Forelimb muscle (tissue), 1 donor: ENCODE measurements around the gene UTS2B. TPM values are rescaled to one million over a fixed set of nuclear protein-coding genes. Genes with fewer than 3 reads are reported as not detected.

Source experiments
- DNase-seq: peaks from one replicate; pipeline ENCODE4 v3.0.0-alpha.2; 2013; ENCODE audit warnings: low read depth
- polyA plus RNA-seq: library from polyadenylated mRNA; unstranded; fragments of 120-200 nt; gene quantifications from one replicate; pipeline ENCODE4 v1.2.1, GENCODE V29; 2013; ENCODE audit not compliant: insufficient read length

UTS2B gene, protein sequence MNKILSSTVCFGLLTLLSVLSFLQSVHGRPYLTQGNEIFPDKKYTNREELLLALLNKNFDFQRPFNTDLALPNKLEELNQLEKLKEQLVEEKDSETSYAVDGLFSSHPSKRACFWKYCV
- 0.14 TPM for polyA plus RNA-seq

DNA sequence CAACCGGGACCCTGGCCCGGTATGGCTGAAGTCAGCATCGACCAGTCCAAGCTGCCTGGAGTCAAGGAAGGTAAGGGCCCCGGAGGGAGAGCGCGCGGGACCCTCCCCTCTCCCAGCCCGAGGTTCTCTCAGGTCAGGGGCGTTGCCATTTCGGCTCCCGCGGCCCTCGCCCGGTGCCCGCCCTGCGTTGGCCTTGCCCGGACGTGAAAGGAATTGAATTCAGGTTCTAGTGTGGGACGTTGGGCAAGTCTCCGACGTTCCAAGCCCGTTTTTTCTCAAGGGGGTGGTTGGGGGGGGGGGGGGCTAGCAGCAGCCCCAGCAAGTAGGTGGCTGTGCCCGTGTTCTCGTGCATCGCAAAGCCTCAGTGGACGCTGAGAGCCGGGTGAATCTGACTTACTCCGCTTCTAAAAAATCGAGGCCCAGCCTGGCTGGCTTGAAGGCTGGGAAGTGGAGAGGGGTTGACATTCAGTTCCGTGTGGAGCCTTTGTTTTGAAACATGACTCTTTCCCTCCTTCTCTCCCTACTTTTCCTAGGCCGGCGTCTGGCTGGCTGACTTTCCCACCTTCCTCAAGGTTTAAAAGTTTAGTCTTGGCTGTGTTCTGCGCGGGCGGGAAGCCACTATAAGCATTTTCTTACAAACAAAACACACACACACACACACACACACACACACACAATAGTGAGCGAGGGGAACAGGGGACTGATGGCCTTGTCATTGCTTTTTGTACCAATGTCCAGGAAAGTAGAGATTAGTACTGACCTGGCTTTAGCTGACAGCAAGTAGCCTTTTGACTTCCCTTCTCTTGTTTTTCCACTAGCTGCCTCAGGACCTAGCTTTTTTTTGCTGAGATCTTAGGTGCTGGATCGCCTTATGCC, at the start of gene UTS2B:
TSS of gene UTS2B (minus strand) at position 873 of the 876 bp plus-strand sequence. CDS start 48,337 bp downstream, outside the sequence.
- DNase-seq, result no peak

DNA sequence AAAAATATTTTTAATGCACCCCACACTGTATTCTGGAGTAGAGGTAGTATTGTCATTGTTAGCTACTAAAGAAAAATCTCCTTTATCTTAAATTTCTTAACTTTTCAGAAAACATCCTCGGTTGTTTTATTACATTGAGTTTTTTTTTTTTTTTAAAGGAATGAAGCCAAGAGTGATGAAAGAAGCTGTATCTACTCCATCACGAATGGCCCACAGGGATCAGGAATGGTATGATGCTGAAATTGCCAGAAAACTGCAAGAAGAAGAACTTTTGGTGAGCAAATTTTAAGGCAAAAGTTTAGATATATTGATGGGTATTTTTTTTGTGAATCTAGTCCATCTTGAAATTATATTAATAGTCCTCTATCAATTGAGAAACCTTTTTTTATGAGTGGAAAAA, 49.7 kb upstream of the UTS2B start:
- DNase-seq, result no peak

DNA sequence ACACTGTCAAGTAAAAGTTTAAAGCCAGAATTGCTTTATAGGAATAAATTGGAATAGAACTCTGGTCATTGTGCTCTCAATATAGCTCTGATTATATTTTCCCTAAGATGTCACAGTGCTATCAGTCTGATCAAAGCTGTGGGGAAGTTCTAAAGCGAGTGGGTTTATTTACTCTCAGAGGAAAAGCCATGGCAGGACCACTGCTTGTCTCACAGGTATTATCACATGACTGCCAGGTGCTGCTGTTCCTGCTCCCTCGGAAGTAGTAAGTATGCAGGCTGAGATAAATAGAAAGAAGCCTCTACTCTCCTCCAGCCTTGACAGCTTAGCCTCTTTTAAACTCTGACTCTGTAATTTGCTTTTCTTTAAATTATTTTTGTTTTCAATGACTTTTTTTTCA, 49.1 kb upstream of the UTS2B start:
- no peak for DNase-seq

DNA sequence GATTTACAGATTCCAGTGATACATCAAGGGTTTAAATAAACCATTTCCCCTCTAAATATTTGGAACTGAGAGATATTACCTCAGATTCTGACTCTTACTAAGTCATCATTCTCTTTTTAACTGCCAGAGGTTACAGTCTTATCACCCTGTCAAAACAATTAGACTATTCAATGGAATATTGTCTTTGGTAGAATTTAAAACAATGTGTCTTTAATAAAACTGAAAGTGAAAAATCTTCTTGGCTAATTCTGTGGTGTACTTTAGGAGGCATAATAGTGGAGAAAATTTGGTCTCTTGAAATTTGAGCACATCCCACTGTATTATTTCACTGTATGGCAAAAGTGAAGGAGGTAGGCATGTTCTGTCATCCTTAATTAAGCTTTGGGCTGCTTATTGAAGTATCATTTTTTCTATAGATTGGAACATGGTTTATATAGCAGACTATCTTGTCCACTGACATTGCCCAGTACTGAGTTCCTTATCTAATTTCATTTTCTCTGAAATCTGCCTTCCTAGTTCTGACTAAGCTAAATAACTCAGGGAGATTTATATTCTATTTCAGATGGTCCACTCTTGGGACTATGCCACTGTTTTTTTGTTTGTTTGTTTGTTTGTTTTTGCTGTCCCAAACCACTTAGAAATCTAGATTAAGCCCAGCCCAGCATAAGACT, 48.0 kb upstream of the UTS2B start:
- no peak for DNase-seq

DNA sequence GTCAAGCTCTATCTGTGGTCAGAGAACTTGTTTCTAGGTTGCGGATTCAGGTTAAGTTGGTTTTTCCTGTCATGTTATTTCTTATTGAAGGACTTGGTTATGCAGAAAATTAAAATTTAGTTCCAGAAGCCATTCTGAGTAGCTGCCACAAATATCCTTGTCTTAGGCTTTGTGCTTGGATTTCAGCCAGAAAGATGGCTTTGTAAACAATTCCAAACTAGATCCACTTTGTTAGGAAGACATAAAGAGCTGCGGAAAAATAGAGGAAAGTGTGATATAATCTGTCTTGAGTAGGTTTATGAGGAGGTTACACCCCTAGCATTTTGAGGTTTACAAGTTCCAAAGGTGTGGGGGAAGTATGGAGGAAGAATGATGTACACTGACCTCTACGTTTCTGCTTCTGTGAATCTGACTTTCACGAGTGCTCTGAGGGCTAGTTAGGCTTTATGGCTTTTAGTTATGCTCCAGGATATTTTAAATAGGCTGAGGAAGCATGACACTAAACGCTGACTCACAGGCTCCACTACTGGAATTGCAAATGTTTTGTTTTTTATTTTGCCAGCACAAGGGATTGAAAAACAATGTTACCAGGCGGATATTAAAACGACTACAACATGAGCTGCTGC, 46.3 kb upstream of the UTS2B start:
- DNase-seq, result no peak

DNA sequence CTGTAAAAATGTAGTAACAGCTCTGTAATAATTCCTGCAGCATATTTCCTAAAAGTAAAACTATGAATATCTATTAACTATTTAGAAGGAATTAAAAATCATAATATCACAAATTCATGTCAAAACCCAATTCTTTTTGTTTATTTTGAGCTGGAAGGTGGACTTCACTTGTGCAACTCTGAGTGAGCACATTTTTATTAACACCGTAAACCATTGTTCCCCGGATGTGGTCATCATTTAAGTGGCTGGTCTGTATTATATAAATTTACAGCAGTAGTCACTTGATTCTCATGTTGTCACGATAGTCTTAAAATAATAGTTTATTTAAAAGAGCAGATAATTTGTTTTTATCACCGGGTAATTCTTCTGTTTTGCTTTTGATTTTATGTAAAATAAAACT, 43.0 kb upstream of the UTS2B start:
- DNase-seq, result no peak

DNA sequence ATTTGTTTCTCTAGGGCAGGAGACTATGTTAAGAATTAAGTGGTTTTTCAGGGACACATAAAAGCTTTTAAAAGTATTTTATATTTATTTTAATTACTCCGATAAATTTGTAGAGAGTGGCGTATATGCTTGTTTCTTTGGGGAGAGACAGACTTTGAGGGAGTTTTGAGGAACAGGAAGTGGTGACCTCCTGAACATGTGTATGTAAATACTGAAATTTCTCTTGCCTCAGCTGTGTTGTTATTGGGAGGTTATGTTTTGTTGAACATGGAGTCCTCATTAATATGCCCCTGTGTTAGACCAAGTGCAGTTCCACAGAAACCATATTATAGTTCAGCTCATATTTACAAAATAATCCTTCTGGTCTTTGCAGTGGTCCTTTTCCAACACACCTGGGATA, 41.8 kb upstream of the UTS2B start:
- DNase-seq, result no peak

DNA sequence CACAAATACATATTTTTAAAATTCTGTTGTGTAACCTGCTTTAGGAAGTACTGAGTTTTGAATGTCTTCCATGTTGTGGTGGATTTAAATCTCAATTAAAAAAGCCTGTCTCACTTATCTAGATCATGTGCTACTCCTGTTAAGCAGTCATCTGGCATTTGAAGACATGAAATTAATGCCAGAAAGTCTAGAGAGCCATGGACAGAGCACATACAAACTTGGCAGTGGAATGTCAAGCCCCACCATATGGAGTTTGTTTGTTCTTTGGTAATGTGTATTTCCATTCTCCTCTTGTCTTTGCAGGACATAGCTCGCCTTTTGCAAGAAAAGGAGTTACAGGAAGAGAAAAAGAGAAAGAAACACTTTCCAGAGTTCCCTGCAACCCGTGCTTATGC, 39.3 kb upstream of the UTS2B start:
- no peak for DNase-seq

DNA sequence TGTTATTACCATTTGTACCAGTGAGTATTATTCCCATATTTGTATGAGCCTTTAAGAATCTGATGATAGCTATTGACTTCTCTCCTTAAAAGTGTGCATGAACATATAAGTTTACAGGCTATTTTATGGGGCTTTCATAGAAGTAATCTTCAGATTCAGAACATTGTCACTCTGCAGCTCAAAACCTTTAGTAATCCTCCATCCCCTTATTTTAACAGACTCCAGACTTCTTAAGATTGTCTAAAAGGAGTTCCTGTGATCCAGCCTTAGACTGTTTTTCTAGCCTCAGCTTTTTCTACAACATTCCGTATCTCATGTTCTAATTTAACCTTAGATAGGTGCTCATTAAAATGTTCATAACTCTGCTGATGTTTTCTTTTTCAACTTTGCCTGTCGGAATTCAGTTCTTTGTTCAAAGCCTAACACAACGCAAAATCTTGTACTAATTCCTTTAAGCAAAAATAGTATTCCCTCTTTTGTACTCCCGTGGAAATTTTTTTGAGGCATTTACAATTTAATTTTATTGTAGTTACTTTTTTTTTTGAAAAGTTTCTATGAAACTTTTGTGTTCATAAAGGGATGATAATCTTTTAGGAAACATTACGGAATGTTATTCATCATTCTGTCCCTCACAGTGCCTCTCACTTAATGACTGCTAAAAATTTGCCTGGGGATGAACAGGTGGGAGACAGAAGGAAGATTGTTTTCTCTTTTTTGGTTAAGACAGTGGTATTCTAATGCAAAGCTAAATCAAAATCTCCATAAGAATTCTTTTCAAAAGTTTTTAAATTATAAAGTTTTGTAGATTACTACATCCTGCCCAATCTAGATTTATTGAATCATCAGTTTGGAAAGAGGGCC, 38.7 kb upstream of the UTS2B start:
- no peak for DNase-seq

DNA sequence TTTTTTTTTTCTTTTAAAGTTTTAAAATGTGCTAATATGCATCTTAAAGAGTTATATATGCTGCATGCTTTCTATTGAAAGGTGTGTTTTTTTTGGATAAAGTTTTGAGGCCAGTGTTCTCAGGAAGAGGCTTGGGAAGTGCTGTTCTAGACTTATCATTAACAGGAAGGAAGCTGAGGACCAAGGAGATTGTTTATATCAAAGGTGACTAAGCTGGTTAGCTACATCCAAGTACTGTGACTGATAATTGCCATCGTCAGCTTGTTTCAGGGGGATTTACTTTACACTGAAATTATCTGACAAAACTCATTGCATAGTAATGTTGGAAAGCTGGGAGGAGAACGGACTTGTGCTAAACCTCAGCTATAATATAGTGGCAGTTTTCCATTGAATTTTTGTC, 36.3 kb upstream of the UTS2B start:
- no peak for DNase-seq

DNA sequence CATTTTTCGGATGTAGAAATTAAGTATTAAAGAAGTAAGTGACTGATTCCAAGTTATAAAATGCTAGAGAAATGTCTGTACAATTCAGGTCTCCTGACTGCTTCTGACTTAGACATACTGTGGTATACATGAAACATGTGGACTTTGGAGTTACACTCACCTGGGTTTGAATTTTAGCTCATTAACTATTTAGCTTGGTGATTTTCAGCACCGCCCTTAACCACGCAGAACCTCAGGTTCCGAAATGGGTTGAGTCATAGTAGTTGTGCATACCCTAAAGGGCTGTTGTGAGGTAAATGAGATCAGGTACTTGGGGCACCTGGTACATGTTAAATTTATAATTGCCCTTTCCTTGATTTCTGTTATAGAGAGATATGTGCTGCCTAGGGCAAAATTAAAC, 32.9 kb upstream of the UTS2B start:
- DNase-seq, result no peak

DNA sequence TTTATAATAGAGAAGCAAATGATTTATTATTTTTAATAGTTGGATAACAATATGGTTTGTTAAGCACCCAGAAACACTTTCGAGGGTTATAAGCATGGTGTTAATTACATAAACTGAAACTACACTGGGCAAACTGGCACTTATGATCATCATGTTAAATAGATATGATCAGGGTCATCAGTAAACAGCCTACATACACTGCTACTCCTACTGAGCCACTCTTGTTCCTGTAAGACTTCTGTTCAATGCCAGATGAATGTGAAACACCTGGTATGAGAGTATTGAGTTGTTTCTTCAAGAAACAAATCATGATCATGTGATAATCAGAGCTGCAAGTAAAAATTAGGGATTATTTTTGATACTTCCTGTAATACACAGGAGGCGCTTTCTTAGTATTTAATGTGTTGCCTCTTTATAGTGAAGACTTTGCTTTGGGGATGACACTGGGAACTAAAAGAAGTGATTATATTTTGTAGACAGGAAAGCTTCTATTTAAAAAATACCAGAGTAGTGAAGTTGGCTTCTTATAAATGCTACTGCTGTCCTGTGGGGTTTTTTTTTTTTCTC, 32.3 kb upstream of the UTS2B start:
- no peak for DNase-seq

DNA sequence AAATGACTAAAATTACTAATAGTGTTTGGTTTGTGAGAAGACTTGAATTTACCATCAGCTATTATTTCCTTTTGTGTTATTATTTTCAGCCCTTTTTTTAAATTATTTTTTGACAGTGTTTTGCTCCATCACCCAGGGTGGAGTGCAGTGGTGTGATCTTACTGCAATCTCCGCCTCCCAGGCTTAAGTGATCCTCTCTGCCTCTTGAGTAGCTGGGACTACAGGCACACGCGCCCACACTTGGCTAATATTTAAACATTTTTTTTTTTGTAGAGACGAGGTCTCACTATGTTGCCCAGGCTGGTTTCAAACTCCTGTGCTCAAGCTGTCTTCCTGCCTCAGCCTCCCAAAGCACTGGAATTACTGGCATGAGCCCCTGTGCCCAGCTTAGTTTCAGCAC, 31.7 kb upstream of the UTS2B start:
- DNase-seq, result no peak

DNA sequence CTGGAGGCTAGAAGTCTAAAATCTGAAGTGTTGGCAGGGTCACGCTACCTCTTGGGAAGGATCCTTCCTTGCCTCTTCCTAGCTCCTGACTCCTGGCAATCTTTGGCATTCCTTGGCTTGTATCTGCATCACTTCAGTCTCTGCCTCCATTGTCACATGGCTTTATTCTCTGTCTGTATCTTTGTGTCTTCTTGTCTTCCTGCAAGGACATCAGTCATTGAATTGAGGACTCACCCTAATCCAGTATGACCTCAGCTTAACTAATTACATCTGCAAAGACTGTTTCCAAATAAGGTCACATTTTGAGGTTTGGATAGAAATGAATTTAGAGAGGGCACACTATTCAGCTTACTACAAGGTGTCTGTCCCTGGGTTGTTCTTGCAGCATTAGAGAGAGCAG, 31.1 kb upstream of the UTS2B start:
- DNase-seq, result no peak

DNA sequence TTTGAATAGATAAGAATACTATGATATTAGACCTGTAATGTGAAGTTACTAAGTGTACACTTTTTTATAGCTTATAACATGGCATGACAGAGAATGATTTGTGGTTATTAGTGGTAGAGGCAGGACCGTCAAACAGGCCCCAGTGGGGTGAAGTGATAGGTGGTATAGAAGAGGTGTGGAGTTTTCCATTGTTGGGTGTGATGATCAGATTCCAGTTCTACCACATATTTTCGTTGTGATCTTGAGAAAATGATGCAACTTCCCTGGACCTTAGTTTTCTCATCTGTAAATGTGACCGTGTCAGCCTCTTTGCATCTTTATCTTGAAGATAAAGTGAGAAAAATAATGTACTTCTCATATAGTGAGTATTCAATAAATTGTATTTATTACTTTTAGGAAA, 30.3 kb upstream of the UTS2B start:
- DNase-seq, result no peak

DNA sequence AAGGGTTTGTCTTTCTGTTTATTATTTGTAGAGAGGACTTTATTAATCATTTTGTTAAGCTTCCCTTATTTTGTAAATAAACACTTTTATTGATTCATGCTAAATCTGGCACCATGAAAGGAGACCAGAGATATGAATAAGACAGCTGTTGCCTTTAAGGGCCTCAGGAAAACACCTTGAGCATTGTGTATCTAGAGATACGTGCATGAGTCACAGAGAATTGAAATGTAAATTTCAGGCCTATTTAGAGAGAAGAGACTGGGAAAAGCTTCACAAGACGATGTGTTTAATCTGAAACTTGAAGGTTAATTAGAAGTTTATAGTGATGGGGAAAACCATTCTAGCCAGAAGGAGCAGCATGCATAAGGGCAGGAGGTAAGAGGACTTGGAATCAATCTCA, 28.6 kb upstream of the UTS2B start:
- no peak for DNase-seq

DNA sequence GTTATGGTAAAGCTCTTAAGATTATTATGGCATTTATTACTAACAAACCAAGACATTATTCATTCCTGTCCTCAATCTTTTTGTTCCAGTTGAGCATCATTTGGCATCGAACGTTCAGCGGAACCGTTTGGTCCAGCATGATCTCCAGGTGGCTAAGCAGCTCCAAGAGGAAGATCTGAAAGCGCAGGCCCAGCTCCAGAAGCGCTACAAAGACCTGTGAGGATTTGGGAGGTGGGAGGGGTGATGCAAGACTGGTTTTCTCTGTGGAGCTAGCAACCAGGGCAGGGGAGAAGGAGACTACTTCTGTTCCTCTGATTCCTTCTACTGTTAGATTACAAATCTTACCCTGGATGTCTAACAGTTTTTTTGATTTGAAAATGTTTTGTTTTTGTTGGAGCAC, 27.6 kb upstream of the UTS2B start:
- no peak for DNase-seq

DNA sequence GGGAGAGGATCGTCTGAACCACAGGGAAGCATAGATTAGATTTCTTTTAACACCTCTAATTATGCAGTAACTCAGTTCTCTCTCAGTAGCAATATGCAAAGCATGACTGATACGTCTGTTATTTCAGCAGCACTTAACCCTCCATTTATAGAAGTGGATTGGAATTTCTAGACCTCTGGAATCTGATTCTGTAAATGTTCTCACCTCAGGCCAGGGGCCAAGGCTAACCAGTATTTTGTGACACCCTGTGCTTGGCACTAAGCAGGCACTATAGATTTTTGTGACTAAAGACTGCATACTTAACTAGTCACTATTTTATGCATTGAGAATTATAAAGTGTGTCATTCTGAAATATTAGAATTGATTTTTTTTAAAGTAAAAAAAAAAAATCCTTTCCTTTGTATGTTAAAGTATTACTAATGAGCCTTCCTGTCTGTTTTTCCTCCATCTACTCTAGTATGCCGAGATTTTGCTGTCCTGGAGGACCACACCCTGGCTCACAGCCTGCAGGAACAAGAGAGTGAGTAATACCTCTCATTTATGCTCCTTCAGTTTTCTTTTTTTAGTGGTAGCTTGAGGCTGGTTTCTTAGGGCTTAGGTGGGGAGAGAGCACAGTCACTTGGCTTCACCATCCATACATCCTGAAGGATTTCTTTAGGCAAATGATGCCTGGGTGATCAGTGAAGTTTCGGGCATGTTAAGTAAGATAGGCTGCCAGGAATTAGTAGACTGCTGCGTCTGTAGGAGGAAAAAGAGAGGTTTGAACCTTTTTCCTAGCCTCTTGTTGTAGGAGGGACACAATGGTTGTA, 26.5 kb upstream of the UTS2B start:
- no peak for DNase-seq

DNA sequence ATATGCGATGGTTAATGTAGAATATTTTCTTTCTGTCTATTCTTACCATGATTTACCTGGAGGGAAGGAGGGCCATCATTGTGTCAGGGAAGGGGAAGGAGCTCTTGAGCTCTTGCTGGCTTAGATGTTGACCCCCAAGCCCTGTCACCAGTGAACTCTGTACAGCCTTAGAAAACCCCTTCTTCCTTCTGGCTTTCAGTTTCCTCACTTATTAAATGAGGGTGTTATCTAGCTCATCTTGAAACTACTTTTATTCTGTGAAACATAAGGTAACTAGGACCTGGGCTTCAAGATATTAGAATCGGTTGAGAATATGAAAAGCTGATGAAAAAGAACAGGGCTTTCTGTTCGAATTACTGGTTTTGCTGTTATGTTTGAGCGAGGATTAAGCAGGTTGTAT, 25.1 kb upstream of the UTS2B start:
- no peak for DNase-seq

DNA sequence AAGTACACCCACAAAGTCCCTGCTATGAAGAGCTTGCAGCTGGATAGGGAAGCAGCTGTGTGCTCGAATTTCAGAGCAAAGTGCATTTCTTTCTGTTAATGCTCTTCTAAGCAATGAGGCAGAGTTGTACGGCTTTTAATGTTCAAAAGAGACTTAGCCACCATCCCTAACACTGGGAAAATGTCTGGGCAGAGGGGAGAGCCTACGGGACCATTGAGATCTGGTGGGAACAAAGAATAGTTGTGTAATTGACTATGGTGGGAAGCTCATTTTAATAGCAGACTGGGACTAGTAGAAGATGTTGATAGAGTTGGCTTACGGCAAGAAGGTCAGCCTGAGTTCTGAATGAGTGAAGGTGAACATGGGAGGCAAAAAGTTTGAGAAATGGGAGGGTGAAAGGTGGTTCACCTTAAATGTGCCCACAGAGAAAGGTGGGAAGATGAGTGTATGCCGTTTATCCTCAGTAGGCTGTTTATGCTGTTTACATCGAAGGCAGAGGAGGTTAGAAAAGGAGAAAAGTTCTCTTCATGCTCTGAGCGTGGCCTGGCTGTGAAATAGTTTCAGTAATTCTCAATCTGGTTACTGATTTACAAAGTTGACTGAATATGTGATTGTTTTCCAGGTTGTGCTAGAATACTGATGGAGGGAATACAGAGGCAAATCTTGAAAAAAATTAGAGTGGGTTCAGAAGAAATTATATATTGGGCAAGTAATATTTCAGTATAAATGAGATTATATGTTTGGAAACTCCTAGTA, 22.9 kb upstream of the UTS2B start:
- no peak for DNase-seq
